GM23338 (cell line): ENCODE results near the gene LATS2.

ENCODE experiments used
- EZH2 ChIP-seq: fragments of 200-600 bp; sonication (generic); IDR thresholded peaks from one replicate; pipeline ENCODE4 v1.8.0; 2017; ENCODE audit warnings: antibody characterized with exemption, mild to moderate bottlenecking, low read depth; ENCODE audit not compliant: unreplicated experiment
- NANOG ChIP-seq: IDR thresholded peaks from 2 replicates; pipeline ENCODE4 v1.6.1; 2016; ENCODE audit warnings: antibody characterized with exemption, borderline replicate concordance
- POLR2AphosphoS5 ChIP-seq: IDR thresholded peaks from 2 replicates; pipeline ENCODE4 v1.6.1; 2016; ENCODE audit warnings: antibody characterized with exemption, low read depth
- TF ChIP-seq, protein P1 (sequence below), 2 experiments: fragments of 200-600 bp in 1 of 2; sonication (generic) in 1 of 2; conservative IDR thresholded peaks; 2 replicates each; pipeline versions ENCODE4 v1.5.1 to v1.6.1; 2016 to 2017; ENCODE audit warnings: antibody characterized with exemption in 2 of 2, low read depth in 2 of 2, mild to moderate bottlenecking in 2 of 2, moderate library complexity in 1 of 2
- TF ChIP-seq, protein P2 (sequence below): IDR thresholded peaks from one replicate; pipeline ENCODE4 v1.6.1; 2018; ENCODE audit warnings: antibody characterized with exemption; ENCODE audit not compliant: unreplicated experiment

DNA sequence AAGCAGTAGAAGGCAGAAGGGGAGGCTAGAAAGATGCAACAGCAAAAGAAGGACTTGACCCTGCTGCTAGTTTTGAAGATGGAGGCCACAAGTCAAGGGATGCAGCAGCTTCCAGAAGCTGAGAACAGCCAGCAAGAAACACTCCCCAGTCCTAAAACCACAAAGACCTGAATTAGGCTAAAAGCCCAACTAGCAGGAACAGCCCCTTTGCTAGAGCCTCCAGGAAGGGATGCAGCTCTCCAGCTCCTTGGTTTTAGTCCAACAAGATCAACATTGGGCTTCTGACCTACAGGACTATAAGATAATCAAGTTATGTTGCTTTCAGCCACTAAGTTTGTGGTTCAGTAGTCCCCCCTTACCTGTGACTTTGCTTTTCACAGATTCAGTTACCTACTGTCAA lies 10.5 kb upstream of the LATS2 start:
- TF ChIP-seq, protein P1, sequence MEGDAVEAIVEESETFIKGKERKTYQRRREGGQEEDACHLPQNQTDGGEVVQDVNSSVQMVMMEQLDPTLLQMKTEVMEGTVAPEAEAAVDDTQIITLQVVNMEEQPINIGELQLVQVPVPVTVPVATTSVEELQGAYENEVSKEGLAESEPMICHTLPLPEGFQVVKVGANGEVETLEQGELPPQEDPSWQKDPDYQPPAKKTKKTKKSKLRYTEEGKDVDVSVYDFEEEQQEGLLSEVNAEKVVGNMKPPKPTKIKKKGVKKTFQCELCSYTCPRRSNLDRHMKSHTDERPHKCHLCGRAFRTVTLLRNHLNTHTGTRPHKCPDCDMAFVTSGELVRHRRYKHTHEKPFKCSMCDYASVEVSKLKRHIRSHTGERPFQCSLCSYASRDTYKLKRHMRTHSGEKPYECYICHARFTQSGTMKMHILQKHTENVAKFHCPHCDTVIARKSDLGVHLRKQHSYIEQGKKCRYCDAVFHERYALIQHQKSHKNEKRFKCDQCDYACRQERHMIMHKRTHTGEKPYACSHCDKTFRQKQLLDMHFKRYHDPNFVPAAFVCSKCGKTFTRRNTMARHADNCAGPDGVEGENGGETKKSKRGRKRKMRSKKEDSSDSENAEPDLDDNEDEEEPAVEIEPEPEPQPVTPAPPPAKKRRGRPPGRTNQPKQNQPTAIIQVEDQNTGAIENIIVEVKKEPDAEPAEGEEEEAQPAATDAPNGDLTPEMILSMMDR (conservative IDR thresholded peaks at IDR 0.05; ENCODE audit: low read depth in 2 of 2), result no peak
- TF ChIP-seq POLR2AphosphoS5 (no peak), NANOG (no peak), EZH2 (no peak)
- TF ChIP-seq, protein P2, sequence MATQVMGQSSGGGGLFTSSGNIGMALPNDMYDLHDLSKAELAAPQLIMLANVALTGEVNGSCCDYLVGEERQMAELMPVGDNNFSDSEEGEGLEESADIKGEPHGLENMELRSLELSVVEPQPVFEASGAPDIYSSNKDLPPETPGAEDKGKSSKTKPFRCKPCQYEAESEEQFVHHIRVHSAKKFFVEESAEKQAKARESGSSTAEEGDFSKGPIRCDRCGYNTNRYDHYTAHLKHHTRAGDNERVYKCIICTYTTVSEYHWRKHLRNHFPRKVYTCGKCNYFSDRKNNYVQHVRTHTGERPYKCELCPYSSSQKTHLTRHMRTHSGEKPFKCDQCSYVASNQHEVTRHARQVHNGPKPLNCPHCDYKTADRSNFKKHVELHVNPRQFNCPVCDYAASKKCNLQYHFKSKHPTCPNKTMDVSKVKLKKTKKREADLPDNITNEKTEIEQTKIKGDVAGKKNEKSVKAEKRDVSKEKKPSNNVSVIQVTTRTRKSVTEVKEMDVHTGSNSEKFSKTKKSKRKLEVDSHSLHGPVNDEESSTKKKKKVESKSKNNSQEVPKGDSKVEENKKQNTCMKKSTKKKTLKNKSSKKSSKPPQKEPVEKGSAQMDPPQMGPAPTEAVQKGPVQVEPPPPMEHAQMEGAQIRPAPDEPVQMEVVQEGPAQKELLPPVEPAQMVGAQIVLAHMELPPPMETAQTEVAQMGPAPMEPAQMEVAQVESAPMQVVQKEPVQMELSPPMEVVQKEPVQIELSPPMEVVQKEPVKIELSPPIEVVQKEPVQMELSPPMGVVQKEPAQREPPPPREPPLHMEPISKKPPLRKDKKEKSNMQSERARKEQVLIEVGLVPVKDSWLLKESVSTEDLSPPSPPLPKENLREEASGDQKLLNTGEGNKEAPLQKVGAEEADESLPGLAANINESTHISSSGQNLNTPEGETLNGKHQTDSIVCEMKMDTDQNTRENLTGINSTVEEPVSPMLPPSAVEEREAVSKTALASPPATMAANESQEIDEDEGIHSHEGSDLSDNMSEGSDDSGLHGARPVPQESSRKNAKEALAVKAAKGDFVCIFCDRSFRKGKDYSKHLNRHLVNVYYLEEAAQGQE, result no peak
